Aorta (tissue), 5 donors: ENCODE measurements around the gene FOLR2. TPM values are rescaled to one million over a fixed set of nuclear protein-coding genes. Genes with fewer than 3 reads are reported as not detected.

Experiments
- ATAC-seq: fragments of 200-7000 bp; cut with Tn5 transposase; one replicate; pipeline ENCODE4 v1.9.1; 2022; ENCODE audit warnings: moderate library complexity; ENCODE audit not compliant: low FRiP score
- DNase-seq, 2 donors: peaks; one replicate each; pipeline ENCODE4 v3.0.0-alpha.2; 2020
- H3K27ac ChIP-seq, 2 donors: one replicate each; pipeline ENCODE4 v1.5.1; 2013; ENCODE audit warnings: low read length in 2 of 2, mild to moderate bottlenecking in 2 of 2, moderate library complexity in 2 of 2, control low read depth in 1 of 2, inconsistent platforms in 1 of 2, low read depth in 1 of 2
- H3K27me3 ChIP-seq, 2 donors: one replicate each; pipeline ENCODE4 v1.6.1; 2013; ENCODE audit warnings: control low read depth in 1 of 2, low read length in 1 of 2, mild to moderate bottlenecking in 1 of 2, moderate library complexity in 1 of 2; ENCODE audit not compliant: insufficient read depth in 2 of 2, control insufficient read depth in 1 of 2
- H3K36me3 ChIP-seq, 2 donors: one replicate each; pipeline ENCODE4 v1.6.1; 2013; ENCODE audit warnings: control low read depth in 1 of 2, low read length in 1 of 2, mild to moderate bottlenecking in 1 of 2; ENCODE audit not compliant: insufficient read depth in 2 of 2, control insufficient read depth in 1 of 2
- H3K4me1 ChIP-seq, 2 donors: one replicate each; pipeline ENCODE4 v1.6.1; 2013; ENCODE audit warnings: low read length in 2 of 2, control low read depth in 1 of 2, mild to moderate bottlenecking in 1 of 2, moderate library complexity in 1 of 2; ENCODE audit not compliant: insufficient read depth in 2 of 2, control insufficient read depth in 1 of 2
- H3K4me3 ChIP-seq, 2 donors: one replicate each; pipeline ENCODE4 v1.5.1; 2013; ENCODE audit warnings: low read length in 2 of 2, control low read depth in 1 of 2, mild to moderate bottlenecking in 1 of 2
- H3K9me3 ChIP-seq: one replicate; pipeline ENCODE4 v1.6.1; 2013; ENCODE audit warnings: mild to moderate bottlenecking, low read length; ENCODE audit not compliant: control insufficient read depth
- WGBS, 2 donors: extraction: QIAGEN DNeasy Blood & Tissue Kit; methylation state at CpG; one replicate each; pipeline ENCODE4 v1.1.7; 2013; 5-methylcytosine and 5-hydroxymethylcytosine counted together
- intact Hi-C, 2 donors: fragments of 100-400 bp; cut with DNase I; formaldehyde crosslinking; loops; one replicate each; pipeline versions ENCODE4 v1.14.2 to v1.15.0; 2022
- polyA plus RNA-seq, 2 donors: library from polyadenylated mRNA; stranded (reverse); fragments of 200-250 nt; gene quantifications; one replicate each; pipeline ENCODE4 v1.2.3, GENCODE V29; 2013
- total RNA-seq, 2 donors: library from RNA; stranded (reverse); fragmentation: NEBNext Ultra II Directional; extraction: Animal tissue kit (Norgen Biotek cat#: 25700); gene quantifications; one replicate each; pipeline ENCODE4 v1.2.1, GENCODE V29; 2021
- donor health status: healthy with polysubstance abuse.
- donor health status: Bipolar disorder and iron deficiency.
- donor health status: DM: no; HTN: no; CAD: no.
- donor health status: DM: no; HTN: no; CAD: no.
- donor health status: DM: yes; HTN: yes; CAD: no.

FOLR2 gene
- total and polyA plus RNA-seq, 4 donors = 8.8 to 85.2 (median 26.5) TPM

GRCh38 chr11:72225411-72225951, 8.9 kb downstream of the FOLR2 start:
- no peak for ATAC-seq
- Histone ChIP-seq H3K27me3 (no peaks in the 10 kb centered on the region), H3K27ac (peak overlapping the region in 1 of 2 donors; percentile 10), H3K9me3 (no peaks in the 10 kb centered on the region), H3K36me3 (peaks cover 0 to 3% of the 10 kb centered on the region in 2 donors), H3K4me3 (peak overlapping the region; percentile 91 to 98), H3K4me1 (no peaks in the 10 kb centered on the region)
- WGBS, 2 donors = 13 to 15% methylated on average over 11 of the region's 11 CpGs
- intact Hi-C loops = no loop called here
- no peak for DNase-seq

DNA sequence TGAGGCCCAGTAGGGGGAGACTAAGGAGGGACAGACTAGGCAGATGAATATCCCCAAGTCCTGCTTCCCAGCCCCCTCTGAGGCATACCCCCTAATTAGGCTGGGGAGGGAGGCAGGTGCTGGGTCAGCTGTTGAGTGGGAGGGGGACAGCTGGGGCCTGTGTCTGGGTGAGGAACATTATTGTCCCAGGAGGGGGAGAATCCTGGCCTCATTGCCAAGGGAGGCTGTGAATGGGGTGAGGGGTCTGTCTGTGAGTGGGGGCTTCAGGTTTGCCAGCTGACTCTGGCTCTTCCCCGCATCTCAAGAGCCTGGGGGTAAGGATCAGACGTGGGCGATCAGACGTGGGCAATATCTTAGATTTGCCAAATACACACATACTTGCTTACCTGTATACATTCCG, 10.1 kb downstream of the FOLR2 start:
- H3K4me1 ChIP-seq = no peaks in the 10 kb centered on the region
- DNase-seq = peak in 1 of 2 donors; percentile 35
- H3K27ac ChIP-seq = no peak overlapping the region
- H3K4me3 ChIP-seq = no peak overlapping the region
- intact Hi-C loops = no loop called here
- no peak for ATAC-seq
- H3K36me3 ChIP-seq = peaks cover 0 to 7% of the 10 kb centered on the region in 2 donors
- WGBS, 2 donors = 77 to 82% methylated on average over 5 of the region's 5 CpGs
- H3K27me3 ChIP-seq = no peaks in the 10 kb centered on the region
- no peaks in the 10 kb centered on the region for H3K9me3 ChIP-seq

DNA sequence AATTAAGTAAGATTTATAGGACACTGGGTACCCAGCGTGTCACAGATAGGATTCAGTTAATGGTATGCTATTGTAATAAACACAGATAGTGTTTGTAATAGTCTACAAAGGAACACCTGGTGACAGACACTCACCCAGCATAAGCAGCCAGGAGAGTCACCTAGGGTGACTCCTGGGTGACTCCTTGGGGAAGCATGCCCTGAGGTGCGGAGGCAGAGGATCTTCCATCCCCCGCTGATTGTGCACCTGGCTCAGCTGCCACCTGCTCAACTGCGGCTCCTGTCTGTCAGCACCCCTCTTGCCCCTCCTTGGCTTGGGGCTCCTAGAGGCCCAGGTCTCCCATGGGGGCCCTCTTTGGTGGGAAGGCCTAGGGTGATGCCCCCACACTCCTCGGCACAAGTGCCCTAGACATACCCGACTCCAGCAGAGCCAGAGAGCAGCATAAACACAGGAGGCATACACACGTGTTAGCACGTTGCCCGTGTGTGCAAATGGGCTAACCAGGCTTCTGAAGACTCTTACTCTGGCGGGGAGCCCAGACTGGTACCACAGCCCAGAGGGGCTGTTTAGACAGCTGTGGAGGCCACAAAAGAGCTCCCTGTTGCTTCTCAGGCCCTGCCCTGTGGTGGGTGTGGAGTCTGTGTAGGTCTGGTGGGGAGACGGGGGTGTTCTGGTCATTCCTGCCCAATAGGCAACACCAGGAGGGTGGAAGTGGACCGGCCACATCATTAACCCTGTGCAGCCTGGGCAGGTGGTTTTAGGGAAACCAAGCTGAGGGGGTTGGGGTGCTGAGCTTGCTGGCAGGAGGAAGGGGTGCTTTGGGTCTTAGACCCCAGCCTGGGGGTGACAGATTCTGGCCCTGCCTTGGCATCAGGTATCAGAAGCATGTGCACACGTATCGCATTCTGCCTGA, 11.0 kb downstream of the FOLR2 start:
- peaks cover 0 to 9% of the 10 kb centered on the region in 2 donors for H3K36me3 ChIP-seq
- peak; percentile 44 for DNase-seq
- no peak overlapping the region for H3K27ac ChIP-seq
- ATAC-seq = no peak
- H3K4me3 ChIP-seq = no peak overlapping the region
- intact Hi-C loops = no loop called here
- H3K9me3 ChIP-seq = no peaks in the 10 kb centered on the region
- WGBS, 2 donors = 61 to 65% methylated on average over 14 of the region's 14 CpGs
- no peaks in the 10 kb centered on the region for H3K4me1 ChIP-seq
- no peaks in the 10 kb centered on the region for H3K27me3 ChIP-seq

DNA sequence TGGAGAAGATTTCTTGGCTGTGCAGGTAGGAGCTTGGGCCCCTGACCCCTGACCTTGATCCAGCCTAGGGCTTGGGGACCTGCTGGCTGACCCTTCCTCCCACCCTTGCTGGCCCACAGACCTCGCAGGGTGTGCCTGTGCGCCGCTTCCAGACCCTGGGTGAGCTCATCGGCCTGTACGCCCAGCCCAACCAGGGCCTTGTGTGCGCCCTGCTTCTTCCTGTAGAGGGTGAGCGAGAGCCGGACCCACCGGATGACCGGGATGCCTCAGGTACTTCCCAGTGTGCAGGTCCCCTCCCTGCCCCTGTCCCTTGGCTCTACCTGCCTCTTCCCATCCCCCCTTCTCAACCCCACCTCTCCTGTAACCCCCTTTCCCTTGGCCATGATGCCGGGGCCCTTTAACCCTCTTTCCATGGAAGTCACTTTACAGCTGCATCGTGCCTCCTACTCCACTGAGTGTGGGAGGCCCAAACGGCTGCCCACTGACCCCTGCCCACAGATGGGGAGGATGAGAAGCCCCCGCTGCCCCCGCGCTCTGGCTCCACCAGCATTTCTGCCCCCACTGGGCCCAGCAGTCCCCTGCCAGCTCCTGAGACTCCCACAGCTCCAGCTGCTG, 11.7 kb downstream of the FOLR2 start:
- H3K27ac ChIP-seq = no peak overlapping the region
- WGBS, 2 donors = 74 to 75% methylated on average over 16 of the region's 16 CpGs
- H3K4me3 ChIP-seq = no peak overlapping the region
- H3K27me3 ChIP-seq = no peaks in the 10 kb centered on the region
- no peaks in the 10 kb centered on the region for H3K4me1 ChIP-seq
- peaks cover 0 to 11% of the 10 kb centered on the region in 2 donors for H3K36me3 ChIP-seq
- intact Hi-C loops = no loop called here
- peak; percentile 45 to 76 for DNase-seq
- ATAC-seq = no peak
- no peaks in the 10 kb centered on the region for H3K9me3 ChIP-seq

GRCh38 chr11:72228844-72229231, 12.2 kb downstream of the FOLR2 start:
- peak in 1 of 2 donors; percentile 41 for DNase-seq
- H3K27ac ChIP-seq = no peak overlapping the region
- H3K36me3 ChIP-seq = peaks cover 0 to 13% of the 10 kb centered on the region in 2 donors
- no peaks in the 10 kb centered on the region for H3K9me3 ChIP-seq
- no peak overlapping the region for H3K4me3 ChIP-seq
- H3K4me1 ChIP-seq = no peaks in the 10 kb centered on the region
- H3K27me3 ChIP-seq = no peaks in the 10 kb centered on the region
- WGBS, 2 donors = 85 to 88% methylated on average over 7 of the region's 7 CpGs
- intact Hi-C loops = no loop called here
- no peak for ATAC-seq

DNA sequence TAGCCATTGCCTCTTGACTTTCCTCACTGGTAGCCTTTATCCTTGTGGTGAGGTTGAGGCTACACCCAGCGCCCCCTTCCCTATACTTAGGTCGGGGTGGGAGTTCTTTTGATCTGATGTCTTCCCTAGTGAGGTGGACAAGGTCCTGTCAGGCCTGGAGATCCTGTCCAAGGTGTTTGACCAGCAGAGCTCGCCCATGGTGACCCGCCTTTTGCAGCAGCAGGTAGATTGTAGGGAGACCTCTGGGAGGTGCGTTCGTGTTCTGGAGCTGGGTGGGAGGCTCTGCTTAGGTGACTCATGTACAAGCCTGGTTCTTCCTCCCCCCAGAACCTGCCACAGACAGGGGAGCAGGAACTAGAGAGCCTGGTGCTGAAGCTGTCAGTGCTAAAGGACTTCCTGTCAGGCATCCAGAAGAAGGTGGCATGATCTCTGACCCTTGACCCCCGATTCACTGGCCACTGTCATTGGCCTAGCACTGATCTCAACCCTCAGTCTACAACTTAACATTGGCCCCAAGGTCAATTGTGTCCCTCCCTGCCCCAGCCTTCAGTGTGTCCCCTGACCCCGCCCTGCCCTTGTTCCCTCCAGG, 12.8 kb downstream of the FOLR2 start:
- Histone ChIP-seq H3K9me3 (no peaks in the 10 kb centered on the region), H3K36me3 (peaks cover 0 to 13% of the 10 kb centered on the region in 2 donors), H3K4me3 (no peak overlapping the region), H3K4me1 (no peaks in the 10 kb centered on the region), H3K27me3 (no peaks in the 10 kb centered on the region), H3K27ac (no peak overlapping the region)
- intact Hi-C loops = no loop called here
- DNase-seq (peak in 1 of 2 donors; percentile 45), ATAC-seq (no peak)
- WGBS, 2 donors = 93 to 94% methylated on average over 8 of the region's 8 CpGs

DNA sequence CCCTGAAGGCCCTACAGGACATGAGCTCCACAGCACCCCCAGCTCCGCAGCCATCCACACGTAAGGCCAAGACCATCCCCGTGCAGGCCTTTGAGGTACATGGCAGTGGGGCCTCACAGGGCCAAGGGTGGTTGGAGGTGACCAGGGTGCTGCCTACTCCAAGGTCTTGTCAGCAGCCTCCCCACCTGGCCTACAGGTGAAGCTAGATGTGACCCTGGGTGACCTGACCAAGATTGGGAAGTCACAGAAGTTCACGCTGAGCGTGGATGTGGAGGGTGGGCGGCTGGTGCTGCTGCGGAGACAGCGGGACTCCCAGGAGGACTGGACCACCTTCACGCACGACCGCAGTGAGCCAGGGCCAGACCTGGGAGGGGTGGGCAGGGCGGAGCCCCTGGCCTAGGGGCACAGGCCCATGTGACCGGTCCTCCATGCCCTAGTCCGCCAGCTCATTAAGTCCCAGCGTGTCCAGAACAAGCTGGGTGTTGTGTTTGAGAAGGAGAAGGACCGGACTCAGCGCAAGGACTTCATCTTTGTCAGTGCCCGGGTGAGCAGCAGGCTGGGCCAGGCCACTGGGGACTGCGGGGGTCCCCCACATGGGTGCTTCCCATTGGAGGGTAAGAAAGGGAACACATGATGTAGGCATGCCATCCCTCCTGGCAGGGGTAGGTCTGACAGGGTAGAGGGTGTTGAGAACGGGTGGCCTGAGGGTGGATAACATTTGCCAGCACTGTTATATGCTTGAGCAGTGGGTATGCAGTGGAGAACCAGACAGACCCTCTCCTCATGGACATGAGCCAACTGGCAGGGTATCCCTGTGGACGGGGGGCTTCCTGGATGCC, 13.6 kb downstream of the FOLR2 start:
- Histone ChIP-seq H3K4me1 (no peaks in the 10 kb centered on the region), H3K27me3 (no peaks in the 10 kb centered on the region), H3K9me3 (no peaks in the 10 kb centered on the region), H3K4me3 (no peak overlapping the region), H3K36me3 (peaks cover 0 to 13% of the 10 kb centered on the region in 2 donors), H3K27ac (no peak overlapping the region)
- intact Hi-C loops = loop anchor here in 1 of 2 donors (10.0 kb wide), 1 partner anchor 115 kb away; the partner anchor contains the start of gene ANAPC15
- DNase-seq = peak; percentile 43 to 74
- WGBS, 2 donors = 90% methylated on average over 21 of the region's 21 CpGs
- ATAC-seq = no peak
